Neural cell (in vitro differentiated cells): ENCODE results near the gene SLC18B1. TPM values are rescaled to one million over a fixed set of nuclear protein-coding genes. Genes with fewer than 3 reads are reported as not detected.

Experiments
- H2AFZ ChIP-seq: fragments of 200-600, 300-800 bp; sonication (generic), shearing (Covaris generic); 2 replicates; pipeline ENCODE4 v1.6.0; 2014; ENCODE audit warnings: low read depth, mild to moderate bottlenecking, antibody characterized with exemption, low read length, moderate library complexity
- H3F3A ChIP-seq: fragments of 200-600 bp; shearing (Covaris generic); 2 replicates; pipeline ENCODE4 v1.6.1; 2016; ENCODE audit warnings: mild to moderate bottlenecking, moderate library complexity, mixed read lengths, antibody characterized with exemption, low read length; ENCODE audit not compliant: insufficient read depth, poor library complexity, severe bottlenecking
- H3K27ac ChIP-seq: fragments of 200-600, 300-800 bp; sonication (generic), shearing (Covaris generic); 2 replicates; pipeline ENCODE4 v1.5.1; 2014; ENCODE audit warnings: mild to moderate bottlenecking, low read length, moderate library complexity
- H3K27me3 ChIP-seq: fragments of 300-800, 200-600 bp; sonication (generic), shearing (Covaris generic); 2 replicates; pipeline ENCODE4 v1.6.0; 2014; ENCODE audit warnings: mild to moderate bottlenecking, low read depth, low read length, moderate library complexity; ENCODE audit not compliant: insufficient read depth
- H3K36me3 ChIP-seq: fragments of 300-800, 200-600 bp; sonication (generic), shearing (Covaris generic); 2 replicates; pipeline ENCODE4 v1.5.1; 2014; ENCODE audit warnings: mild to moderate bottlenecking, antibody characterized with exemption, low read length, moderate library complexity; ENCODE audit not compliant: insufficient read depth
- H3K4me2 ChIP-seq: fragments of 300-800, 200-600 bp; sonication (generic), shearing (Covaris generic); 2 replicates; pipeline ENCODE4 v1.6.0; 2014; ENCODE audit warnings: mild to moderate bottlenecking, low read length
- H3K4me3 ChIP-seq: fragments of 300-800, 200-600 bp; sonication (generic), shearing (Covaris generic); 2 replicates; pipeline ENCODE4 v1.5.1; 2014; ENCODE audit warnings: mild to moderate bottlenecking, low read length, moderate library complexity
- H3K79me2 ChIP-seq: fragments of 200-600 bp; shearing (Covaris generic); replicated peaks from 2 replicates; pipeline ENCODE4 v1.6.0; 2014; ENCODE audit warnings: mild to moderate bottlenecking, low read length, moderate library complexity; ENCODE audit not compliant: insufficient read depth
- H3K9ac ChIP-seq: fragments of 300-800, 200-600 bp; sonication (generic), shearing (Covaris generic); 2 replicates; pipeline ENCODE4 v1.6.1; 2016; ENCODE audit warnings: mild to moderate bottlenecking, low read length, mixed read lengths
- H3K9me2 ChIP-seq: fragments of 200-600 bp; shearing (Covaris generic); 2 replicates; pipeline ENCODE4 v1.6.1; 2016; ENCODE audit warnings: mild to moderate bottlenecking, low read length, mixed read lengths; ENCODE audit not compliant: insufficient read depth
- H3K9me3 ChIP-seq: fragments of 200-600, 300-800 bp; sonication (generic), shearing (Covaris generic); 2 replicates; pipeline ENCODE4 v1.6.1; 2016; ENCODE audit warnings: mild to moderate bottlenecking, mixed run types, low read length, moderate library complexity, mixed read lengths
- H4K20me1 ChIP-seq: fragments of 200-600 bp; shearing (Covaris generic); 2 replicates; pipeline ENCODE4 v1.6.1; 2016; ENCODE audit warnings: mild to moderate bottlenecking, mixed run types; ENCODE audit not compliant: insufficient read depth
- EP300 ChIP-seq: fragments of 450-650 bp; conservative IDR thresholded peaks from 2 replicates; pipeline ENCODE4 v1.6.1; 2014; ENCODE audit warnings: antibody characterized with exemption, mild to moderate bottlenecking, moderate library complexity; ENCODE audit not compliant: poor library complexity, severe bottlenecking
- EZH2 ChIP-seq: fragments of 200-600, 300-800 bp; shearing (Covaris generic), sonication (generic); IDR thresholded peaks from 2 replicates; pipeline ENCODE4 v1.6.1; 2014; ENCODE audit warnings: antibody characterized with exemption, low read length, borderline replicate concordance, mild to moderate bottlenecking; ENCODE audit not compliant: insufficient read depth, poor library complexity, severe bottlenecking
- MXI1 ChIP-seq: fragments of 450-650 bp; conservative IDR thresholded peaks from 2 replicates; pipeline ENCODE4 v1.6.1; 2014; ENCODE audit warnings: antibody characterized with exemption, mild to moderate bottlenecking; ENCODE audit not compliant: poor library complexity, severe bottlenecking
- POLR2AphosphoS5 ChIP-seq: IDR thresholded peaks from 2 replicates; pipeline ENCODE4 v1.6.1; 2012
- RAD21 ChIP-seq: fragments of 450-650 bp; conservative IDR thresholded peaks from 2 replicates; pipeline ENCODE4 v1.6.1; 2014; ENCODE audit warnings: antibody characterized with exemption, mild to moderate bottlenecking, moderate library complexity
- REST ChIP-seq: IDR thresholded peaks from 2 replicates; pipeline ENCODE4 v1.6.1; 2012; ENCODE audit warnings: borderline replicate concordance
- SMC3 ChIP-seq: fragments of 450-650 bp; conservative IDR thresholded peaks from 2 replicates; pipeline ENCODE4 v1.6.1; 2014; ENCODE audit warnings: antibody characterized with exemption, mild to moderate bottlenecking, moderate library complexity; ENCODE audit not compliant: poor library complexity
- TAF1 ChIP-seq: IDR thresholded peaks from 2 replicates; pipeline ENCODE4 v1.6.1; 2012; ENCODE audit warnings: low read depth
- polyA plus RNA-seq: library from polyadenylated mRNA; depleted of rRNA; stranded (reverse); fragments of >200 nt; gene quantifications from 2 replicates; pipeline ENCODE4 v1.2.3, GENCODE V29; 2014
- TF ChIP-seq, protein P1 (sequence below): fragments of 450-650 bp; IDR thresholded peaks from 2 replicates; pipeline ENCODE4 v1.5.1; 2014; ENCODE audit warnings: antibody characterized with exemption, mild to moderate bottlenecking, moderate library complexity; ENCODE audit not compliant: poor library complexity, severe bottlenecking

SLC18B1 gene
- polyA plus RNA-seq, 1 donor from 2014 or later, result 9.0 TPM

GRCh38 chr6:132816660-132817059 lies 18.2 kb upstream of the SLC18B1 start:
- peaks cover 3% of the 10 kb centered on the region for H4K20me1 ChIP-seq
- H3K9ac ChIP-seq, result no peak overlapping the region

DNA sequence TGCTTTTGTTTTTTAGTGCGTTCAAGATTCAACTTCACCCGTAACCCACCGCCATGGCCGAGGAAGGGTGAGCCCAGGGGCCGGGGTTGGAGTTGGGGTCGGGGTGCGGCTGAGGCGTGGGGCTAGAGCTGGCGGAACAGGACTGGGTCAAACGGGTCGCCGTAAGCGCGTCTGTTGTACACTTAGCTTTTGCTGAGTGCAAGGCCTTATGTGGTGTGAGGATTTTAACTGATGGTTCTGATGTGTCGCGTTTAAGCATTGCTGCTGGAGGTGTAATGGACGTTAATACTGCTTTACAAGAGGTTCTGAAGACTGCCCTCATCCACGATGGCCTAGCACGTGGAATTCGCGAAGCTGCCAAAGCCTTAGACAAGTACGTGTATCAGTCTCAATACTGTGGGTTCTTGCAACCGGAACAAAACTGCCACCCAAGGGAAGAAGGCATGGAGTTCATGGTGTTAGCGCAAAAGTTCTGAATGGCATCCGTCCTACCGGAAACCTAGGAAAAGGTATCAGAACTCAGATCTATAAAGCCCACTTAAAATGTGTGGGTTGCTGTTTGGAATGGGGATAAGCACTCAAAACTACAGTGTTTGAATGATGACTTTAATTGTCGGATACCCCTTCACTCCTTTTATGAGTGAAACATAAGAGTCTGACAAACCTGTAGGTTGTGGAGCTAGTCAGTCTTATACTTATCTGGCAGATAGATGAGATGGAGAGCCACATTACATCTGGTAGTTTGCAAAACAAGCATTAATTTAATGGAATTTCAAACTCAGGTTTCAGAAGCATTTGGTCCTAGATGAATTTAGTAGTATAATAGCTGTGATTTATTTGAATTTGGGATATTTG lies 16.5 kb upstream of the SLC18B1 start:
- H3K79me2 ChIP-seq, result peaks cover 26% of the 10 kb centered on the region
- no peaks in the 10 kb centered on the region for H3K9me3 ChIP-seq

More at GRCh38 chr6:132816660-132817059, 18.2 kb upstream of the SLC18B1 start:
- TF ChIP-seq RAD21 (no peak), POLR2AphosphoS5 (no peak), REST (no peak), MXI1 (no peak), SMC3 (no peak), EP300 (no peak), TAF1 (no peak), EZH2 (no peak)
- TF ChIP-seq, protein P1, sequence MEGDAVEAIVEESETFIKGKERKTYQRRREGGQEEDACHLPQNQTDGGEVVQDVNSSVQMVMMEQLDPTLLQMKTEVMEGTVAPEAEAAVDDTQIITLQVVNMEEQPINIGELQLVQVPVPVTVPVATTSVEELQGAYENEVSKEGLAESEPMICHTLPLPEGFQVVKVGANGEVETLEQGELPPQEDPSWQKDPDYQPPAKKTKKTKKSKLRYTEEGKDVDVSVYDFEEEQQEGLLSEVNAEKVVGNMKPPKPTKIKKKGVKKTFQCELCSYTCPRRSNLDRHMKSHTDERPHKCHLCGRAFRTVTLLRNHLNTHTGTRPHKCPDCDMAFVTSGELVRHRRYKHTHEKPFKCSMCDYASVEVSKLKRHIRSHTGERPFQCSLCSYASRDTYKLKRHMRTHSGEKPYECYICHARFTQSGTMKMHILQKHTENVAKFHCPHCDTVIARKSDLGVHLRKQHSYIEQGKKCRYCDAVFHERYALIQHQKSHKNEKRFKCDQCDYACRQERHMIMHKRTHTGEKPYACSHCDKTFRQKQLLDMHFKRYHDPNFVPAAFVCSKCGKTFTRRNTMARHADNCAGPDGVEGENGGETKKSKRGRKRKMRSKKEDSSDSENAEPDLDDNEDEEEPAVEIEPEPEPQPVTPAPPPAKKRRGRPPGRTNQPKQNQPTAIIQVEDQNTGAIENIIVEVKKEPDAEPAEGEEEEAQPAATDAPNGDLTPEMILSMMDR, result no peak
- Histone ChIP-seq H3K27ac (no peak overlapping the region), H3K4me3 (peak overlapping the region; percentile 93), H3K4me2 (no peak overlapping the region), H3K79me2 (peaks cover 26% of the 10 kb centered on the region), H3K9me2 (no peaks in the 10 kb centered on the region), H3F3A (no peaks in the 10 kb centered on the region), H2AFZ (no peak overlapping the region), H3K27me3 (no peaks in the 10 kb centered on the region), H3K9me3 (no peaks in the 10 kb centered on the region), H3K36me3 (peaks cover 7% of the 10 kb centered on the region)

More for the DNA sequence above, 16.5 kb upstream of the SLC18B1 start:
- no peaks in the 10 kb centered on the region for H3F3A ChIP-seq
- no peaks in the 10 kb centered on the region for H3K27me3 ChIP-seq
- peak overlapping the region; percentile 70 for H3K27ac ChIP-seq
- H3K4me2 ChIP-seq, result peak overlapping the region; percentile 89
- peak overlapping the region; percentile 78 for H3K9ac ChIP-seq
- TF ChIP-seq TAF1 (no peak), REST (no peak), EP300 (no peak), MXI1 (peak; percentile 65)
- peak overlapping the region; percentile 93 for H3K4me3 ChIP-seq
- H4K20me1 ChIP-seq, result peaks cover 3% of the 10 kb centered on the region
- no peaks in the 10 kb centered on the region for H3K9me2 ChIP-seq
- peaks cover 7% of the 10 kb centered on the region for H3K36me3 ChIP-seq
- H2AFZ ChIP-seq, result no peak overlapping the region
